Endothelial cell of umbilical vein (primary cell): ENCODE measurements around the gene SATB2. TPM values are rescaled to one million over a fixed set of nuclear protein-coding genes. Genes with fewer than 3 reads are reported as not detected.

Experiments
- BruUV-seq: library from RNA; stranded (reverse); fragments of 400-500 nt; replicated peaks from 2 replicates; lab custom pipeline; 2021; lab: Mats Ljungman, UMichigan
- CTCF ChIA-PET: fragments of 300-600, 350-600 bp; sonication (Branson Sonifier 250); formaldehyde crosslinking; loops from one replicate; lab custom pipeline; 2021; ENCODE audit warnings: antibody characterized with exemption, inconsistent platforms; lab: Charles Lee
- POLR2A ChIA-PET: fragments of 300-600, 350-600 bp; sonication (Branson Sonifier 250); formaldehyde crosslinking; loops from one replicate; lab custom pipeline; 2021; ENCODE audit warnings: antibody characterized with exemption, inconsistent platforms; lab: Charles Lee
- DNase-seq: peaks from one replicate; pipeline ENCODE4 v3.0.0-alpha.2; 2011; ENCODE audit warnings: low read depth, low spot score
- FAIRE-seq: peaks from 2 replicates; lab custom pipeline; 2011; peaks lifted over from hg19 to GRCh38; lab: Jason Lieb, UNC
- H2AFZ ChIP-seq: 2 replicates; pipeline ENCODE4 v1.6.0; 2012; ENCODE audit warnings: low read depth, low read length, control low read depth, inconsistent platforms
- H3K27ac ChIP-seq: 2 replicates; pipeline ENCODE4 v1.5.1; 2011; ENCODE audit warnings: low read depth, mild to moderate bottlenecking, control low read depth, low read length, moderate library complexity; ENCODE audit not compliant: insufficient read depth
- H3K27me3 ChIP-seq, 2 experiments: 2 replicates each; pipeline versions ENCODE4 v1.6.0 to v1.6.1; 2011; ENCODE audit warnings: low read length in 2 of 2, mixed read lengths in 1 of 2; ENCODE audit not compliant: control insufficient read depth in 2 of 2, insufficient read depth in 2 of 2
- H3K36me3 ChIP-seq, 2 experiments: 2 replicates in 1 of 2; 3 replicates in 1 of 2; pipeline ENCODE4 v1.5.1; 2011; ENCODE audit warnings: low read length in 2 of 2, mild to moderate bottlenecking in 1 of 2, moderate library complexity in 1 of 2; ENCODE audit not compliant: control insufficient read depth in 2 of 2, insufficient read depth in 2 of 2; ENCODE audit errors: extremely low read depth in 1 of 2
- H3K4me1 ChIP-seq: 3 replicates; pipeline ENCODE4 v1.5.1; 2011; ENCODE audit warnings: mild to moderate bottlenecking, low read length; ENCODE audit not compliant: control insufficient read depth, insufficient read depth; ENCODE audit errors: extremely low read depth
- H3K4me2 ChIP-seq: 2 replicates; pipeline ENCODE4 v1.6.1; 2011; ENCODE audit warnings: low read length, control low read depth, mixed read lengths; ENCODE audit not compliant: insufficient read depth
- H3K4me3 ChIP-seq, 3 experiments: fragments of 200-600 bp in 1 of 3; sonication (generic), shearing (Covaris generic) in 1 of 3; replicated peaks in 1 of 3; 2 replicates each; pipeline ENCODE4 v1.5.1; 2011 to 2016; ENCODE audit warnings: control low read depth in 3 of 3, low read length in 3 of 3, mild to moderate bottlenecking in 2 of 3, inconsistent platforms in 1 of 3, low read depth in 1 of 3, moderate library complexity in 1 of 3; ENCODE audit not compliant: insufficient read depth in 1 of 3
- H3K79me2 ChIP-seq: 2 replicates; pipeline ENCODE4 v1.6.0; 2012; ENCODE audit warnings: low read length, inconsistent platforms; ENCODE audit not compliant: control insufficient read depth, insufficient read depth
- H3K9ac ChIP-seq: replicated peaks from 2 replicates; pipeline ENCODE3; 2011; ENCODE audit warnings: low read length, control low read depth; ENCODE audit not compliant: insufficient read depth; ENCODE audit errors: extremely low read depth
- H3K9me1 ChIP-seq: replicated peaks from 3 replicates; pipeline ENCODE4 v1.6.0; 2011; ENCODE audit warnings: mild to moderate bottlenecking, low read length; ENCODE audit not compliant: control insufficient read depth, insufficient read depth; ENCODE audit errors: extremely low read depth
- H3K9me3 ChIP-seq: replicated peaks from 2 replicates; pipeline ENCODE4 v1.5.1; 2012; ENCODE audit warnings: low read length, inconsistent platforms; ENCODE audit not compliant: control insufficient read depth, insufficient read depth
- H4K20me1 ChIP-seq: replicated peaks from 2 replicates; pipeline ENCODE3; 2011; ENCODE audit warnings: mild to moderate bottlenecking, low read length; ENCODE audit not compliant: control insufficient read depth, insufficient read depth; ENCODE audit errors: extremely low read depth
- EZH2 ChIP-seq: IDR thresholded peaks from 2 replicates; pipeline ENCODE4 v1.6.1; 2012; ENCODE audit warnings: borderline replicate concordance, low read depth, mild to moderate bottlenecking, moderate library complexity, low read length, inconsistent platforms; ENCODE audit not compliant: severe bottlenecking
- FOS ChIP-seq: IDR thresholded peaks from 2 replicates; pipeline ENCODE4 v1.6.1; 2011; ENCODE audit warnings: mild to moderate bottlenecking, low read length, moderate library complexity, borderline replicate concordance; ENCODE audit not compliant: insufficient read depth
- GATA2 ChIP-seq: IDR thresholded peaks from 2 replicates; pipeline ENCODE4 v1.7.0; 2011; ENCODE audit warnings: low read depth, mild to moderate bottlenecking, moderate library complexity, mixed read lengths, low read length; ENCODE audit not compliant: insufficient read length, insufficient read depth
- JUN ChIP-seq: IDR thresholded peaks from 2 replicates; pipeline ENCODE4 v1.6.1; 2011; ENCODE audit warnings: borderline replicate concordance, low read depth; ENCODE audit not compliant: insufficient read length, insufficient read depth
- MAX ChIP-seq: IDR thresholded peaks from 2 replicates; pipeline ENCODE4 v1.6.1; 2011; ENCODE audit not compliant: insufficient read depth, insufficient read length
- MYC ChIP-seq: IDR thresholded peaks from one replicate; pipeline ENCODE4 v1.6.1; 2011; ENCODE audit warnings: mild to moderate bottlenecking, low read depth, low read length
- POLR2A ChIP-seq: IDR thresholded peaks from 2 replicates; pipeline ENCODE4 v1.6.1; 2012; ENCODE audit warnings: low read depth, mild to moderate bottlenecking, control low read depth, low read length
- POLR2AphosphoS5 ChIP-seq: IDR thresholded peaks from 2 replicates; pipeline ENCODE4 v1.6.1; 2012; ENCODE audit warnings: low read depth, mild to moderate bottlenecking, control low read depth, low read length, moderate library complexity; ENCODE audit not compliant: insufficient read depth
- dilution Hi-C: fragments of 300-500 bp; cut with MboI; formaldehyde crosslinking; loops from one replicate; pipeline ENCODE4 v1.15.0; 2019; ENCODE audit warnings: low sequenced_read_pairs; ENCODE audit not compliant: extremely low pct_ligation_motif_present
- intact Hi-C: fragments of 100-400 bp; cut with micrococcal nuclease; formaldehyde crosslinking; loops from one replicate; pipeline ENCODE4 v1.10.0; 2022
- polyA plus RNA-seq, 4 experiments: library from polyadenylated mRNA; depleted of rRNA in 3 of 4; stranded (reverse) in 3 of 4; unstranded in 1 of 4; fragments of >200 nt; gene quantifications; 2 replicates each; pipeline versions ENCODE4 v1.2.1 to v1.2.3, GENCODE V29; 2011 to 2012; ENCODE audit warnings: missing spikeins in 1 of 4
- total RNA-seq: library from RNA; stranded (reverse); gene quantifications from 2 replicates; pipeline ENCODE4 v1.2.3, GENCODE V29; 2021
- TF ChIP-seq, protein P1 (sequence below), 2 donors: IDR thresholded peaks; 1 replicate in 1 of 2; 2 replicates in 1 of 2; pipeline ENCODE4 v1.5.1; 2011; ENCODE audit warnings: low read length in 2 of 2, mild to moderate bottlenecking in 2 of 2, moderate library complexity in 2 of 2, control low read depth in 1 of 2, inconsistent platforms in 1 of 2, low read depth in 1 of 2; ENCODE audit not compliant: insufficient read depth in 1 of 2; ENCODE audit errors: extremely low read depth in 1 of 2

SATB2 gene
- total and polyA plus RNA-seq, 2 donors (not counting 3 experiments of a cell fraction or from before 2014, with no cell fraction given) = 0.47 to 1.1 TPM

DNA sequence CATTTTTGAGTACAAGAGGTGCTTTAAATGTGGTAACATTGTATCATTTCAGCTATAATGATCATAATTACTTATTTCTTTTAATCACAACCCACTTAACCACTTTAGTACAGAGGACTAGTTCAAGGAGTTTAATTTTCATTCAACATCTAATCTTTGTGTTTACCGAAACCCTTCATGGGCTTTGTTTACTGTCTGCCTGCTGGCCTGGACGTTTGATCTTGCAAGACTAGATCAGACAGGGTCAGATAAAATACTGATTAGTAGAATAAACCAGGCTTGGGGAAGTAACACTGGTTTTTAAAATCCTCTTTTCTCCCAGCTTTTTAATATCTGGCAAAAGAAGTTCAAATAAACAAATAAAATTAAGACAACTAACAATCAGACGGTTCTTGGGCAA lies 93.6 kb downstream of the SATB2 start:
- CTCF ChIA-PET = no interaction called here
- no peak for FAIRE-seq

More for the DNA sequence above, 93.6 kb downstream of the SATB2 start:
- BruUV-seq = no TSS peak
- Histone ChIP-seq H4K20me1 (no peaks in the 10 kb centered on the region), H3K4me3 (no peak overlapping the region), H2AFZ (no peak overlapping the region), H3K36me3 (no peaks in the 10 kb centered on the region), H3K9ac (no peak overlapping the region), H3K27ac (no peak overlapping the region), H3K79me2 (no peaks in the 10 kb centered on the region), H3K4me2 (no peak overlapping the region), H3K4me1 (no peaks in the 10 kb centered on the region), H3K9me1 (no peaks in the 10 kb centered on the region), H3K27me3 (no peaks in the 10 kb centered on the region), H3K9me3 (no peaks in the 10 kb centered on the region)
- intact Hi-C loops = no loop called here
- DNase-seq = no peak
- POLR2A ChIA-PET = no interaction called here
- dilution Hi-C loops = no loop called here
- TF ChIP-seq POLR2A = no peak
- TF ChIP-seq FOS = no peak
- no peak for TF ChIP-seq JUN
- TF ChIP-seq MYC = no peak
- no peak for TF ChIP-seq POLR2AphosphoS5
- no peak for TF ChIP-seq EZH2
- no peak for TF ChIP-seq MAX
- TF ChIP-seq GATA2 = no peak
- TF ChIP-seq, protein P1, sequence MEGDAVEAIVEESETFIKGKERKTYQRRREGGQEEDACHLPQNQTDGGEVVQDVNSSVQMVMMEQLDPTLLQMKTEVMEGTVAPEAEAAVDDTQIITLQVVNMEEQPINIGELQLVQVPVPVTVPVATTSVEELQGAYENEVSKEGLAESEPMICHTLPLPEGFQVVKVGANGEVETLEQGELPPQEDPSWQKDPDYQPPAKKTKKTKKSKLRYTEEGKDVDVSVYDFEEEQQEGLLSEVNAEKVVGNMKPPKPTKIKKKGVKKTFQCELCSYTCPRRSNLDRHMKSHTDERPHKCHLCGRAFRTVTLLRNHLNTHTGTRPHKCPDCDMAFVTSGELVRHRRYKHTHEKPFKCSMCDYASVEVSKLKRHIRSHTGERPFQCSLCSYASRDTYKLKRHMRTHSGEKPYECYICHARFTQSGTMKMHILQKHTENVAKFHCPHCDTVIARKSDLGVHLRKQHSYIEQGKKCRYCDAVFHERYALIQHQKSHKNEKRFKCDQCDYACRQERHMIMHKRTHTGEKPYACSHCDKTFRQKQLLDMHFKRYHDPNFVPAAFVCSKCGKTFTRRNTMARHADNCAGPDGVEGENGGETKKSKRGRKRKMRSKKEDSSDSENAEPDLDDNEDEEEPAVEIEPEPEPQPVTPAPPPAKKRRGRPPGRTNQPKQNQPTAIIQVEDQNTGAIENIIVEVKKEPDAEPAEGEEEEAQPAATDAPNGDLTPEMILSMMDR (IDR thresholded peaks at IDR 0.05; ENCODE audit: extremely low read depth in 1 of 2, insufficient read depth in 1 of 2, low read depth in 1 of 2, low read length in 2 of 2) = no peak
